ENCODE results near the gene KPNB1. TPM values are rescaled to one million over a fixed set of nuclear protein-coding genes. Genes with fewer than 3 reads are reported as not detected.

The KPNB1 gene
- total RNA-seq, 4 donors from 2014 or later: 100 to 162 (median 139) TPM

DNA sequence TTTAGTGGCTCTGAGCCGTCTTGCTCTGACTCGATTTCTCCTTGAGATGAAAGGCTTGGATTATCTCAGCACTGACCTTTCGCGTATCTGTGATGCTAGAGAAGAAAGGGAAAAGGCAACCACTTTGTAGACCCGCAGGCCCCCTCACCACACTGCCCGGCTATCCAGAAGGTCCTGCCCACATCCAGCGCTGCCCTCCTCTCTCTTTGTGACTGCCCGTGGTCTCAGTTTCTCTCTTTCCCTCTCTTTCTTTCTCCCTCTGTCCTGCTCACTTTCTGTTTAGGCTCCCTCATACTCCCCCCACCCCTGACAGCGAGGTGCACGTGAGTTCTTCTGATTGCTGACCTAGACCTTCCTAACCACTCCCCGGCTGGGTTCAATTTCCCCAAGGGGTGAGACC is 70.5 kb downstream of the KPNB1 start:
- 60% methylated on average over 11 of the region's 11 CpGs for WGBS
- Histone ChIP-seq H3K27me3 (peaks cover 70% of the 10 kb centered on the region), H3K27ac (no peak overlapping the region), H3K36me3 (no peaks in the 10 kb centered on the region), H3K4me3 (no peak overlapping the region), H3K9me3 (no peaks in the 10 kb centered on the region), H3K4me1 (peaks cover 14% of the 10 kb centered on the region)
- TF ChIP-seq POLR2A (IDR thresholded peaks at IDR 0.05) (no peak), POLR2AphosphoS5 (IDR thresholded peaks at IDR 0.05) (no peak)
- TF ChIP-seq, protein P1, sequence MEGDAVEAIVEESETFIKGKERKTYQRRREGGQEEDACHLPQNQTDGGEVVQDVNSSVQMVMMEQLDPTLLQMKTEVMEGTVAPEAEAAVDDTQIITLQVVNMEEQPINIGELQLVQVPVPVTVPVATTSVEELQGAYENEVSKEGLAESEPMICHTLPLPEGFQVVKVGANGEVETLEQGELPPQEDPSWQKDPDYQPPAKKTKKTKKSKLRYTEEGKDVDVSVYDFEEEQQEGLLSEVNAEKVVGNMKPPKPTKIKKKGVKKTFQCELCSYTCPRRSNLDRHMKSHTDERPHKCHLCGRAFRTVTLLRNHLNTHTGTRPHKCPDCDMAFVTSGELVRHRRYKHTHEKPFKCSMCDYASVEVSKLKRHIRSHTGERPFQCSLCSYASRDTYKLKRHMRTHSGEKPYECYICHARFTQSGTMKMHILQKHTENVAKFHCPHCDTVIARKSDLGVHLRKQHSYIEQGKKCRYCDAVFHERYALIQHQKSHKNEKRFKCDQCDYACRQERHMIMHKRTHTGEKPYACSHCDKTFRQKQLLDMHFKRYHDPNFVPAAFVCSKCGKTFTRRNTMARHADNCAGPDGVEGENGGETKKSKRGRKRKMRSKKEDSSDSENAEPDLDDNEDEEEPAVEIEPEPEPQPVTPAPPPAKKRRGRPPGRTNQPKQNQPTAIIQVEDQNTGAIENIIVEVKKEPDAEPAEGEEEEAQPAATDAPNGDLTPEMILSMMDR (IDR thresholded peaks at IDR 0.05): no peak
- DNase-seq (ENCODE audit: low spot score in 2 of 2): no peak

DNA sequence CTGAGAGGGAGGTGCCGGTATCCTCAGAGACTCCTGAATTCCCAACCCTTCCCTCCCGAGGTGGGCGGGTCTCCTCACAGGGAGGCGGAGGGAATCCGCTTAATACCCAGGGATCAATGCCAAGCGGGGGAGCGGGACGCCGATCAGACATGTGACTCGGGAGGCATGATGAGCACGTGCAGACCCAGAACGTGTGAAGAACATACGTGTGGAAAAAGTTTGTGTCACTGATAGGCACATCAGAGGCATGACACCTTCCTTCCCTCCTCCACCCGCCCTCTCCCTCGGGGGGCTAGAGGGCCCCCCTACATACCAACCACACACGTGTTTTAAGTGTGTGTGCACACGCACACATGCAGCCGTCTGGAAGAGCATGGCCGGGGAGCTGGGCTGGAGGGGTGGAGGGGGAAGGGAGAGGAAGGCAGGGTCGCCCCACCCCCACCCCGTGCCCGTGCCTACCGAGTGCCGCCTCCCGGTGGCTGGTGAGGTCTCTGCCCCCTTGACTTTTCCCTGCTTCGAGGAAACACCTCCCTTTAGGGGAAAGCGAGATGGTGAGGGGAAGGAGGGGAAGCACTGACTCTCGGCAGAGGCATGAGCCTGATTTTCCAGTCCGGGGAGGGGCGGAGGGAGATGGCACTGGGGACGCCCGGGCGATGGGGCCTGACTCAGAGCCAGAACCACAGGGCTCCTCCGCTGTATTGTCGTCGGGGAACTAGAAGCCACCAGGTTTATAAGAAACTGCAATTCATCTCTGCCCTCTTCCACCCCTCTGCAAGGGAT is 71.2 kb downstream of the KPNB1 start:
- H3K4me3 ChIP-seq: no peak overlapping the region
- H3K36me3 ChIP-seq: no peaks in the 10 kb centered on the region
- no peak for DNase-seq (ENCODE audit: low spot score in 2 of 2)
- no peaks in the 10 kb centered on the region for H3K9me3 ChIP-seq
- no peak overlapping the region for H3K27ac ChIP-seq
- peaks cover 14% of the 10 kb centered on the region for H3K4me1 ChIP-seq
- TF ChIP-seq POLR2AphosphoS5 (IDR thresholded peaks at IDR 0.05) (no peak), EP300 (IDR thresholded peaks at IDR 0.05) (no peak)
- WGBS: 8% methylated on average over 16 of the region's 36 CpGs
- peaks cover 78% of the 10 kb centered on the region for H3K27me3 ChIP-seq

DNA sequence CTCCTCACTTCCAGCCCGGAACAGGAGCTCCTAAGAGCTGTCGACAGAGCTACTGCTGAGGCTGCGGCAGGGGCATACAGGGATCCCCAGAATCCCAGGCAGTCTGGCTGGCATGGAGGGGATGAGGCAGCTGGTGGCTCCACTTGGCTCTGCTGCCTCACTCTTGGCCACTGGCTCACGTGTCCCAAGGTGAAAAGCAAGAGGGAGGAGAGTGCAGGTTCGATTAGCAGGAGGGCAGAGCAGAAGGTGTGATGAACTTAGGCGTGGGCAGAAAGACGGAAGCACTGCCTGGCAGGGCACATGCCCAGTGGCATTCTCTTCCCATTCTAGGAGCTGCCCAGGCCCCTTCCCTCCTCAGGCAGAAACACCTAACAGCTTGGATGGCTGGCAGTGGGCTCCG is 72.0 kb downstream of the KPNB1 start:
- Histone ChIP-seq H3K9me3 (no peaks in the 10 kb centered on the region), H3K27me3 (peaks cover 81% of the 10 kb centered on the region), H3K27ac (no peak overlapping the region), H3K36me3 (no peaks in the 10 kb centered on the region), H3K4me3 (no peak overlapping the region), H3K4me1 (peaks cover 14% of the 10 kb centered on the region)
- TF ChIP-seq, protein P1 (IDR thresholded peaks at IDR 0.05): no peak
- no peak for TF ChIP-seq EP300 (IDR thresholded peaks at IDR 0.05)
- TF ChIP-seq POLR2AphosphoS5 (IDR thresholded peaks at IDR 0.05): no peak
- TF ChIP-seq POLR2A (IDR thresholded peaks at IDR 0.05): no peak
- 26% methylated on average over 7 of the region's 8 CpGs for WGBS
- DNase-seq (ENCODE audit: low spot score in 2 of 2): no peak

DNA sequence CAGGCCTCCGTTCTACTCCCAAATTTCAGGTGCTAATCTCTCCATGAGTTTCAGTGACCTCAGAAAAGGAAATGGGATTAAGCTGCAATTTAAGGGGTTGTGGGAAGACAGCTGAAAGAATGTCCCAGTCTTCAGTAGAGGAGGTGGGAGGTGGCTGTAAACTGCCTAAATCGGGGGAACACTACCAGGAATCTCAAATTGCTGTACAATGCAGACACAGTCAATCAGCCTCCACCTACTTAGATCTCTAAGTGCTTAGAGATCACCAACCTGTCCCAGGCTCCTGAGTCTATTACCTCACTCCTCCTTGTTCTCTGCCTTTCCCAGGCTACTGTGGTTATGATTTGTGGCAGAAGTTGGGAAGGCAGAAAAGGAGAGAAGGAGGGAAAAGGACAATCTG is 75.0 kb downstream of the KPNB1 start:
- no peak for DNase-seq (ENCODE audit: low spot score in 2 of 2)
- Histone ChIP-seq H3K4me3 (no peak overlapping the region), H3K36me3 (no peaks in the 10 kb centered on the region), H3K27ac (no peak overlapping the region), H3K27me3 (peaks cover 59% of the 10 kb centered on the region), H3K4me1 (peaks cover 14% of the 10 kb centered on the region), H3K9me3 (no peaks in the 10 kb centered on the region)
- no peak for TF ChIP-seq POLR2A (IDR thresholded peaks at IDR 0.05)
- TF ChIP-seq, protein P1 (IDR thresholded peaks at IDR 0.05): no peak
- TF ChIP-seq EP300 (IDR thresholded peaks at IDR 0.05): no peak
- no peak for TF ChIP-seq POLR2AphosphoS5 (IDR thresholded peaks at IDR 0.05)
- WGBS: 79% methylated on average over 2 of the region's 2 CpGs

DNA sequence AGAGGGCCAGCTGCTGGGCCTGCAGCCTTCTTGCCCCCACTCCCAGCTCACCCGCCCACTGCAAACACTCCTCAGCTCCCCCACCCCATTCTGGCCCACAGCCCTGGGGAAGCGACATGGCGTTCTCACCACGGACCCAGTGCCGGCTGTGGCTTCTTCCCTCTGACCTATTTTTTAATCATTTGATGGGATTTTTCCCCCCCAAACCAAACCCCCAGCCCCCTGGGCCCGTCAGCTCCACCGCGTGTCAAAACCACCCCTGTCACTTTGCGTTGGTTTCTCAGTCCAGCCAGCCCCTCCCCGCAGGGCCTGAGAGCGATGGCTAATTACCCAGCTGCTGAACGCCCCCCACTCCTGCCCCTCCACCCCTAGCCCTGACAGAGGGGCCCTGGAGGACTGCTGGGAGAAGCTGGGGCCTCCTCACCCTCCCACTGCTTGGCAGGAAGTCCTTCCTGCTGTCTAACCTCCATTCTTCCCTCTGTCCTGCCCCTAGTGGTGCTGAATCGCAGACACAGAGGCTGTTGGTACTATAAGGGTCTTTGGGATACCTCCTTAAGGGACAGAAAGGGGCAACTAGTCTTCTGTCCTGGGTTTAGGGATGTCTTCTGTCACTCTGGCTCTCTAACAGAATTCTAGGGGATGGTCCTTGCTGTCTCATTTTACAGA is 75.9 kb downstream of the KPNB1 start:
- Histone ChIP-seq H3K4me1 (peaks cover 11% of the 10 kb centered on the region), H3K27me3 (peaks cover 58% of the 10 kb centered on the region), H3K27ac (no peak overlapping the region), H3K9me3 (no peaks in the 10 kb centered on the region), H3K4me3 (no peak overlapping the region), H3K36me3 (no peaks in the 10 kb centered on the region)
- 64% methylated on average over 13 of the region's 13 CpGs for WGBS
- DNase-seq (ENCODE audit: low spot score in 2 of 2): no peak
- TF ChIP-seq, protein P1 (IDR thresholded peaks at IDR 0.05): no peak
- TF ChIP-seq POLR2AphosphoS5 (IDR thresholded peaks at IDR 0.05) (no peak), EP300 (IDR thresholded peaks at IDR 0.05) (no peak), POLR2A (IDR thresholded peaks at IDR 0.05) (no peak)

All from suprapubic skin (tissue), 4 donors.